MM.1S (cell line): ENCODE data around the gene KIAA1549.
A peak's percentile ranks its signal among the peaks of the same experiment; 100 is the strongest.

Source experiments
- EZH2 ChIP-seq: fragments of 300-600 bp; sonication (generic); optimal IDR thresholded peaks from 2 replicates; pipeline ENCODE3; 2017; ENCODE audit warnings: low read depth, mild to moderate bottlenecking, antibody characterized with exemption, low read length, mixed read lengths
- TF ChIP-seq, protein P1 (sequence below): fragments of 300-600 bp; sonication (generic); IDR thresholded peaks from 2 replicates; pipeline ENCODE4 v1.5.1; 2016; ENCODE audit warnings: antibody characterized with exemption, low read length, mixed read lengths

DNA sequence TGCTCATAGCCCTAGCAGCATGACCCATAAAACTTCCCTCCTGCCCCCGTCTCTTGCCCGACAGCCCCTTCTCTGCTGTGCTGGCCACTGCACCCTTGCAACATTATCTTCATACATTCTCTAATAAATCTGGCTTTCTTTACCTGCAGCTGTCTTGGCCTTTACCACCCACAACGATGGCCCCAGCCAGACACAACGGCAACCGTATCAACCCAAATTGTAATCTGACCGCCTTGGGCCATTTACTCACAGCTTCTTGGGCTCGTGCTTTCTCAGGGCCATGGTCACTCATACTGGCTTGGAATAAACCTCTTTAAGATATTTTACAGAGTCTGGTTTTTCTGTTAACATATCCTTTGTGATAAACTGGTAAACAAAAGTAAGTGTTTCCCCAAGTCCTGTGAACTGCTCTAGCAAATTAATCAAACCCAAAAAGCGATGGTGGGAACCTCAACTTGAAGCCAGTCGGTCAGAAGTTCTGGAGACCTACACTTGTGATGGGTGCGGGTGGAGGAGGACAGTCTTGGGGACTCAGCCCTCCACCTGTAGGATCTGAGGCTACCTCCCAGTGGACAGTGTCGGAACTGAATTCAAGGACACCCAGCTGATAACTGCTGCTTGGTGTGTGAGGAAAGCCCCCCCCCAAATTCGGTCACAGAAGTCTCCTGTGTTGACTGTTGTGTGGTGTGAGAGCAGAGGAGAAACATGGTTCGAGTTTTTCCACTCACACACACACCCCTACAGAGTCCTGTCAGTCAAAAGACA, 95.6 kb downstream of the KIAA1549 start:
- TF ChIP-seq, protein P1, sequence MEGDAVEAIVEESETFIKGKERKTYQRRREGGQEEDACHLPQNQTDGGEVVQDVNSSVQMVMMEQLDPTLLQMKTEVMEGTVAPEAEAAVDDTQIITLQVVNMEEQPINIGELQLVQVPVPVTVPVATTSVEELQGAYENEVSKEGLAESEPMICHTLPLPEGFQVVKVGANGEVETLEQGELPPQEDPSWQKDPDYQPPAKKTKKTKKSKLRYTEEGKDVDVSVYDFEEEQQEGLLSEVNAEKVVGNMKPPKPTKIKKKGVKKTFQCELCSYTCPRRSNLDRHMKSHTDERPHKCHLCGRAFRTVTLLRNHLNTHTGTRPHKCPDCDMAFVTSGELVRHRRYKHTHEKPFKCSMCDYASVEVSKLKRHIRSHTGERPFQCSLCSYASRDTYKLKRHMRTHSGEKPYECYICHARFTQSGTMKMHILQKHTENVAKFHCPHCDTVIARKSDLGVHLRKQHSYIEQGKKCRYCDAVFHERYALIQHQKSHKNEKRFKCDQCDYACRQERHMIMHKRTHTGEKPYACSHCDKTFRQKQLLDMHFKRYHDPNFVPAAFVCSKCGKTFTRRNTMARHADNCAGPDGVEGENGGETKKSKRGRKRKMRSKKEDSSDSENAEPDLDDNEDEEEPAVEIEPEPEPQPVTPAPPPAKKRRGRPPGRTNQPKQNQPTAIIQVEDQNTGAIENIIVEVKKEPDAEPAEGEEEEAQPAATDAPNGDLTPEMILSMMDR = peak; percentile 29; the same call in 1 of the 2 replicates
- TF ChIP-seq EZH2 = no peak
